ENCODE data around the gene GCN1.

GRCh38 chr12:120211904-120212283, 17.4 kb upstream of the GCN1 start:
- no peak for TF ChIP-seq CTCF (conservative IDR thresholded peaks at IDR 0.05)
- no peak for TF ChIP-seq EZH2 (IDR thresholded peaks at IDR 0.05; ENCODE audit: low read depth)

Measured in PC-9 (cell line).